COLO668 (cell line): ENCODE measurements around the gene LY9.
"Not testable (repeated sequence)": the region's sequence is repeated elsewhere in the genome, so short reads cannot be mapped to it uniquely, and the experiment has no call there.

ENCODE experiments used
- DNase-seq: peaks from one replicate; lab custom pipeline; 2025; ENCODE audit not compliant: unreplicated experiment; lab: John Stamatoyannopoulos, UW

Gene LY9

GRCh38 chr1:160773093-160773492, 22.9 kb upstream of the LY9 start:
- no peak for DNase-seq

- no peak for DNase-seq
These were observed 20.9 kb upstream of the LY9 start for GRCh38 chr1:160774886-160775719.

- DNase-seq, result no peak
These were observed 19.8 kb upstream of the LY9 start for GRCh38 chr1:160776178-160776577.

GRCh38 chr1:160777486-160778089, 18.4 kb upstream of the LY9 start:
- no peak for DNase-seq

GRCh38 chr1:160778976-160779375, 17.0 kb upstream of the LY9 start:
- DNase-seq, result no peak

GRCh38 chr1:160779626-160780397, 16.2 kb upstream of the LY9 start:
- DNase-seq, result peak; percentile 18

- no peak for DNase-seq
These were observed 15.6 kb upstream of the LY9 start for GRCh38 chr1:160780398-160780755.

- DNase-seq, result no peak
These were observed 14.7 kb upstream of the LY9 start for GRCh38 chr1:160781186-160781766.

GRCh38 chr1:160781914-160782689, 13.9 kb upstream of the LY9 start:
- DNase-seq, result no peak

GRCh38 chr1:160782988-160783765, 12.8 kb upstream of the LY9 start:
- DNase-seq, result not testable (repeated sequence)

GRCh38 chr1:160789051-160789701, 6.8 kb upstream of the LY9 start:
- no peak for DNase-seq

- DNase-seq, result no peak
These were observed 6.0 kb upstream of the LY9 start for GRCh38 chr1:160789702-160790611.

GRCh38 chr1:160794376-160794775, 1.6 kb upstream of the LY9 start:
- DNase-seq, result no peak

GRCh38 chr1:160797271-160797709, 1.3 kb downstream of the LY9 start:
- DNase-seq, result no peak

- no peak for DNase-seq
These were observed 1.9 kb downstream of the LY9 start for GRCh38 chr1:160797861-160798273.

GRCh38 chr1:160798439-160798838, 2.5 kb downstream of the LY9 start:
- no peak for DNase-seq

GRCh38 chr1:160799641-160800040, 3.7 kb downstream of the LY9 start:
- DNase-seq, result no peak

- DNase-seq, result no peak
These were observed 4.2 kb downstream of the LY9 start for GRCh38 chr1:160800142-160800541.
